Transverse colon (tissue), 4 donors: Measurements from ENCODE around the gene SH3GL3.

Experiments
- CTCF ChIP-seq, 5 experiments: fragments of 200-600 bp in 3 of 5; fragments of 450-650 bp in 2 of 5; sonication (generic) in 3 of 5; IDR thresholded peaks; 1 replicate in 2 of 5; 2 replicates in 3 of 5; pipeline ENCODE4 v1.5.1; 2016 to 2017; ENCODE audit warnings: antibody characterized with exemption in 5 of 5, inconsistent platforms in 3 of 5, mild to moderate bottlenecking in 2 of 5, moderate library complexity in 1 of 5
- EP300 ChIP-seq: sonication (generic); formaldehyde crosslinking; IDR thresholded peaks from one replicate; pipeline ENCODE4 v1.6.1; 2017; ENCODE audit warnings: antibody characterized with exemption, low read depth
- POLR2A ChIP-seq: fragments of 450-650 bp; IDR thresholded peaks from one replicate; pipeline ENCODE4 v1.6.1; 2016; ENCODE audit warnings: antibody characterized with exemption, mild to moderate bottlenecking, moderate library complexity
- POLR2AphosphoS5 ChIP-seq, 3 donors: sonication (generic); formaldehyde crosslinking; IDR thresholded peaks; one replicate each; pipeline ENCODE4 v1.6.1; 2016; ENCODE audit warnings: antibody characterized with exemption in 3 of 3

- TF ChIP-seq POLR2A (no peak), EP300 (no peak), CTCF (IDR thresholded peaks at IDR 0.05) (no peak), POLR2AphosphoS5 (IDR thresholded peaks at IDR 0.05) (no peak)
These were observed 218.3 kb downstream of the SH3GL3 start for GRCh38 chr15:83665480-83665879.
